HG03066 (cell line): ENCODE results near the gene PARD3B.

Source experiments
- ATAC-seq: cut with Tn5 transposase; IDR thresholded peaks from one replicate; pipeline ENCODE4 v1.9.1; 2021; ENCODE audit warnings: low read depth; ENCODE audit not compliant: unreplicated experiment

Gene PARD3B

DNA sequence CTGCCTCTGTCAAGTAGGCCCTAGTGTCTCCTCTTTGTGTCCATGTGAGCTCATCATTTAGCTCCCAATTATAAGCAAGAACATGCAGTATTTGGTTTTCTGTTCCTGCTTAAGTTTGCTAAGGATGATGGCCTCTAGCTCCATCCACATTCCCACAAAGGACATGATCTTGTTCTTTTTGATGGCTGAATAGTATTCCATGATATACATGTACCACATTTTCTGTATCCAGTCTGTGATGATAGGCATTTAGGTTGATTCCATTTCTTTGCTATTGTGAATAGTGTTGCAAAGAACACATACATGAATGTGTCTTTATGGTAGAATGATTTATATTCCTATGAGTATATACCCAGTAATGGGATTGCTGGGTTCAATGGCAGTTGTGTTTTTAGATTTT is 263.2 kb downstream of the PARD3B start:
- no peak for ATAC-seq

DNA sequence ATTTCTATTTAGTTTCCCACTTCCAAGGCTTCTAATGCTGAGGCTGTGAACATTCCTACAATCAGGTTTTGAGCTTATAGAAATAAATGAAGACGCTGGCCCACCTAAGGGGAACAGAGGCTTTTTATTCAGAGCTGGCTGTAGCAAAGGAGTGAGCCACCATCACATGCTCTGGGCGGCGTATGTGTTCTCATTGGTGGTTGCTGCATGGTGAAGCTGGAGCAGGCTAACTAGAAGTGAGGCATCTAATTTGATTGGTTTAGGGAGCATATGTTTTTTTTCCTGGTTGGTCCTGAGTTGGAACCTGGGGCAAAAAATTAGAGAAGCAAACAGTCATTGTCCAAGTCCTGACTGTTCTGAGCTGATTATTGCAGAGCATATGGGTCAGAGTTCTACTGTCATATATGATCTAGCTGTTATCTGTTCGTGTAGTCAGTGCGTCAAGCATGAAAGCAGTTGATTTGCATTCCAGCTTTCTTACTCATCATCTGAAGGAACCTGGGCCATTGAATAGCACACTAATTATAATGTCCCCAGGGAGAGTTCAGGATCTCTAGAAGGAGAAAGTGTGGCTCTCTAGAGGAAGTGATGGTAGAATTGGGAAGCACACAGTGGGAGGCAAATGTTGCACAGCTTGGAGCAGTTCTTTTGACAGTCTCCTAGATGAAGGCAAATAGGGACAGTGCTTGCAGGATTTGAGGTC is 279.6 kb downstream of the PARD3B start:
- ATAC-seq = no peak

DNA sequence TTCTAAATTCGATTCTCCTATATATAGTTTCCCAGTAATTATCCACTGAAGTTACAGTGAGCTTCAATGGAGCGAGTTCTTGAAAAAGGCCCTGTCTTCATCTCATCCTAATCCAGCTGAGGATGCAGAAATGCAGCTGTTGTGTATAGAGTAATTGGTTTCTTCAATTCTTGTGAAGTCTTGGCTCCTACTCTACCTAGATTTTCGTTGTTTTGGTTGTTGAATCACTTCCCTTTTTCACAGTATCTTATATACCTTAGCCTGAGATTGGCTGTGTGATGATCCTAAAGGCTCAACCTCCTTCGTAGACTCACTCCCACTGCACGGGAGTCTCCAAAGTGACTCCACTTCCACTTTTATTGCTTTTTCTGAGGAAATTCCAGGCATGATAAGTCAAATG is 280.4 kb downstream of the PARD3B start:
- ATAC-seq = no peak

DNA sequence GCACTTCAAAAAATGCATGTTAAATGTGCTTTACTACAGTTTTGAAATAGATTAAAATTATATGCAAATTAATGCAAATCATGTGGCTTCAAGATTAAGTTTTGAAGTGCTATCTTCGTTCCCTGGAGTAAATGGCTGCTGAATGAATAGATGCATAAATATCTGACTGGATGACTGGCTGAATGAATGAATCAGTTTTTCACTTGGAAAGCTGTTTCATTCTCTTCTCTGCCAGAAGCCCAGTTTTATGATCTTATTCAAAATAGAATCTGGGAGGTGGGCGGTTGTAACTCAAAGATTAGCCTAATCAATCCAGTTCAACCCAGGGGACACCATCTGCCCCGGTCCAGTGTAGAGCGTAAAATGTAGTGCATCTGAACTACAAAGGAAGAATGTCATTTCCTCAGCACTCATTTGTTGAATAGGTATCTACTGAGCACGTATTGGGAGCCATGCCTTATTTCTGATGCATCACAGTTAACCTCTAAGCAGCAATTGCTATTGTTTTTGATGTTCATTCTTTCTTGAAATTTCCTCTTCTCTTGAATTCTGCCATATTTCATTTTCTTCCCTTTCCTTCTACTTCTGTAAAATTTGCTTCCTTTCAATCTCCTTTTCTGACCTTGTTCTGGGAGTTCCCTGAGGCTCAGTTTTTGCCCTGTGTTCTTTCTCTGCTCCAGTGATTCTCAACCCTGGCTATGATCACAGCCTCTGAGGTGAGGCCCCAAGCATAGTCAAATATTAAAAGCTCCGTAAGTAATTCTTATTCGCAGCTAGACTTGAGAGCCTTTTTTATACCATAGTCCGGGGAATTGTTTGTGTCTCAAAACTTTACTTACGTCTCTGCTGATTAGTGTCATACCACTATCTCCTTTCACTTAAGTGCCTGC is 282.7 kb downstream of the PARD3B start:
- no peak for ATAC-seq

DNA sequence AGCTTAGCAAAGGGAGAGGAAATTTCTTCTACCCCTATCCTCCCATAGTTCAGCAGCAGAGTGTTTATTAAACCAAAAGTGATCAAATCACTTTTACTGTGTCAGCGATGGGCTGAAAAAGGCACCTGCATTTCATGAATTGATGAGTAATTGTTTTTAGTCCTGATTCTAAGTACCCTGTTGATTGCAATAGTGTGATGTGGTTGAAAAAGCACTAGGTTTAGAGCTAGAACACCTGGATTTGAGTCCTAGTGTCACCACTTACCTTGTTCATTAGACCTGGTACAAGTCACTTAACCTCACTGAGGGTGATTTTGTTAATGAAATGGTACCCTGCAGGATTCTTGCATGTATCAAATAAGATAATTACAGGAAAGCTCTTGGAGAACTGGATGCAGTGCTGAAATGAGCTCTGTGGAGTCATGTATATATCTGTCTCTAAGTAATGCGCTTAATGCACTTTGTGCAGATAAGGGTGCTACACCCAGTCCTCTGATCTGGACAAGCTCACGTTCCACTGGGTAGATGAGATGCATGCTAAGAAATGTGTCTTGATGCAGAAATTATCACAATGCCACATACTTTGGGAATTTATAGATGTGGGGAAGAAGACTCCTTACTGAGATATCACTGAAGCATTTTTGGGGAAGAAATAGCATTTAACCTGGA is 289.6 kb downstream of the PARD3B start:
- ATAC-seq = no peak

DNA sequence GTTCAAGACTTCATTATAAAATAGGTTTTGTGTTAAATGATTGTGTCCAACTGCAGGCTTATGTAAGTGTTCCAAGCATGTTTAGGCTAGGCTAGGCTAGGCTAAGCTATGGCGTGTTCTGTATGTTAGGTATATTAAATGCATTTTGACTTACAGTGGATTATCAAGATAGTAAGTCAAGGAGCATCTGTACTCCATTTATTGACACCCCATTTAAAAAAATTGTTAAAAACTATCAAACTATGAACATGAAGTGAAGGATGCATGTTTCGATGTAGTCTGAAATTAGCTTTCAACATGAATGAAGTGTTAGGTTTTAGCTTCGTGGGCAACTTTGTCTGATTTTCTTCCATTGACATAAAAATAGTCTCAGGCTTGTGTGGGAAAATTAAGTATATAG is 290.5 kb downstream of the PARD3B start:
- no peak for ATAC-seq

DNA sequence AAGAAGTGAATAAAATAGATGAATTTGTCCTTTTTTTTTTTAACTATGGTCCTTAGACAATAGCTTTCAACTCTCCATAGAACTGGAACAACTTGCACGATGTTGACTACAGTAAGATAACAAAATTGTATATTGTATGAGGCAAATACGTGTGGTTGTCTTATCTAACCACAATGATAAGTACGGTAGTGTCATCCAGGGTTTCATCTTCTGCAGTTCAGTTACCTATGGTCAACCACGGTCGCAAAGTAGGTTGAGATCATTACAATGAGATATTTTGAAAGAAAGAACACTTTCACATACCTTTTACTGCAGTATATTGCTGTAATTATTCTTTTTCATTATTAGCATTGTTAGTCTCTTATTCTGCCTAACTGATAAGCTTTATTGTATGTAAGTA is 295.2 kb downstream of the PARD3B start:
- no peak for ATAC-seq

DNA sequence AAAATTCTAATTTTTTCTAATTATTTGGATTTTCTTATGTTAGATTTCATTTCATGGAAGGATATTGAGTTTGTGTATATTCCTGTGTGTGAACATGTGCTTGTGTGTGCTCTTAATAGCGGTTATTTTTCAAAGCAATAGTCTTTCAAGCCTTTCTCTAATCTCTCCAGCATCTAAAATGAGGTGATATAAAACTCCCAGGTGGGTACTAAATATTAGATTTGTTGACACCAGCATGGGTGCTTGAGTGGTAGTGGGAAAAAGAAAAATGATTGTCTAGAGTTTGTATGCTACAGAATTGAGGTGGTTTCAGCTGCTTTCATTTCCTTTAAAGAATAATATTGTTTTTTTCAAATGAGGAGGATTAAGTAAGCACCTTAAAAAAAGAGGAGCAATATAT is 296.8 kb downstream of the PARD3B start:
- ATAC-seq = no peak

DNA sequence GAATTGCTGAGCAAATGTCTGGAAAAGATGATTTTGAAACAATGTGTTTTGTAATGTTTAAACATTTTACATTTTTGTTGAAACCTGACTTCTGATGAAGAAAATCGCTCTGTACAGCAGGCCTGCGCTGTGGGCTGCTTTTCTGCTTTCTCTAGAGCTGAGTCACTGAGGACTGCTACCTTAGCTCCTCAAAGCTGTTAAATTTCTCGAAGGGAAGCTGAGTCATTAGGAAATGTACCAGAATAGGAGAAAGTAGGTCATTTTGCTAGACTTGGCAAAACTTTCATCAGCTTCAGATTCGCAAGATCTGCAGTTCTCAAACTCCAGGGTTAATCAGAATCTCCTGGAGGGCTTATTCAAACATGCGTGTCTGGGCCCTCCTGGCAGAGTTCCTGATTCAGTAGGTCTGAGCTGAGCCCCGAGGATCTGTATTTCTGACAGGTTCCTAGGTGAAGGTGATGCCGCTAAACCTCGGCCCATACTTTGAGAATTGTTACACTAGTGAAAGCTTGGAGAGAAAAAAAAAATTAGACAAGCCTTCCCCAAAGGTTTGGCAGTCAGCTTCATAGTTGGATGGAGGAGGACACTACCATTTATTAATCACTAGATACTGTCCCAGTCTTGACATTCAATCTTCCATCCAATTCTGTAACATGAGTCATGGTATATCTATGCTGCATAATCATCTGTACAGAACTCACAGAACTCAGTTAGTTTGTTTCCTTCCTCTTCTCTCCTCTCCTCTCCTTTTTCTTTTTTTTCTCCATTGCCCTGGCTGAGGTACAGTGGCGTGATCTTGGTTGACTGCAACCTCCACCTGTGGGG is 297.6 kb downstream of the PARD3B start:
- no peak for ATAC-seq

DNA sequence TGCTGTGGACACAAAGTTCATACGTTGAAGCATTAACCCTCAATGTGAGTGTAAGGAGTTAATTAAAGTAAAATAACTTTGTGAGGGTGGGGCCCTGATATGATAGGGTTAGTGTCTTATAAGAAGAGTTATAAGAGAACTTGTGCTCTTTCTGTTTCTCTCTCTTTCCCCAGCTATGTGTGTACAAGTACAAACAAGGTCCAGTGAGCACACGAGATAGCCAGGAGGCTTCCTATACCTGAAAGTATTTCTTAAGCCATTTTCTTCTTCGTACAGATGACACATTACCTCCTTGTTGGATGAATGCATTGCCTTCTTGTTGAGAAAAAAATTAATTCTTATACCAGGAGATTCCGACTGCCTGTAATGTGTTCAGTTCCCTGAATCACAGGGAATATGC is 301.2 kb downstream of the PARD3B start:
- no peak for ATAC-seq

DNA sequence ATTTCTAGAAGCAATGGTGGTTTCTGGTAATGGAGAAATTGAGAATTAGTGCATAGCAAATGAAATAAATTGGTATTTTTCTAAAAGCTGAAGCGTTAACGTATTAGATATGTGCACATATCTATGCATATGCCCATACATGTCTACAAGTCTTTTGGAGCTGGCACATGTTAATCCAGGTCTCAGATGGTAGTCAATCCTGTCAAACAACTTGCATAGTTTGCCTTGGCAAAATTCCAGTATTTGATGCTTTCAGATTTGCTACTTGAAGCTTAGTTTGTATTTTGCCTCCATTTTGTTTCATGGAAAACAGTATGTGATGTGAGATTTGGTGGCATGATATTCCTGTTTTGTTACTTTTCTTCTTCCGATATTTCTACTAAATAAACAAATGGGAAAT is 304.6 kb downstream of the PARD3B start:
- ATAC-seq = no peak

DNA sequence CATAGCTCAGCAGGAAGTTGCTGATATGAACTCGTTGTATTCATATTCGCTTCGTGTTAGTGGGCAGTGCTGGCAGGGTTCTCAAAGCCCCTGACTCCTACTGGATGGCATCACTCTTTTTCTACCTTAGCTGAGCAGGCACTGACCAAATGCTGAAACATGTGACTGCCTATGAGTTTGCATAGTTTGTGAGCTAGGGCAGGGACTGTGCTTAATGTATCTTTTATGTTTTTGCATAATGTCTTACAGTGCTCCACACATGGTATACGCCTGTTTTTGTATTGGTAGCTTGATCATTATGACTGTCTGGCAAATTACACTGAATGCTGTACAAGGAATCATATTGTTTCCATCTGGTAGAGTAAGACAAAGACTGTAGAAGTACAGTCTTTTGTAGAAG is 305.3 kb downstream of the PARD3B start:
- ATAC-seq = no peak

DNA sequence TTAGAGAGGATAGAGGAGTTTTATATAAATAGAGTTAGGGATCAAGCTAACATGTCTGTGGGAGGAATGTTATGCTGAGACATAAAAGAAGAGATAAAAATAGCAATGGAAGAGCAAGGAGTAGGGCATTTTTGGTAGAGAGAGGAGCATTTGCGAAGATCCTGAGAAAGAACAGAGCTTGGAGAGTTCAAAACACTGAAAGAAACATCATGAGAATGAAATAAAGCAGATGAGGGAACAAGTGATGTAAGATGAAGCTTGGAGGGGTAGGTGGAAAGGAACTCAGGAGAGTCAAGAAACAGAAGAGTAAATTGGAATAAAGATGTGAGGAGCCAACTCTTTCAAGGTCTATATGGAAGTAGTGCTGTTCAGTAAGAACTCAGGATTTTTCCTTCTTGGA is 308.6 kb downstream of the PARD3B start:
- no peak for ATAC-seq

DNA sequence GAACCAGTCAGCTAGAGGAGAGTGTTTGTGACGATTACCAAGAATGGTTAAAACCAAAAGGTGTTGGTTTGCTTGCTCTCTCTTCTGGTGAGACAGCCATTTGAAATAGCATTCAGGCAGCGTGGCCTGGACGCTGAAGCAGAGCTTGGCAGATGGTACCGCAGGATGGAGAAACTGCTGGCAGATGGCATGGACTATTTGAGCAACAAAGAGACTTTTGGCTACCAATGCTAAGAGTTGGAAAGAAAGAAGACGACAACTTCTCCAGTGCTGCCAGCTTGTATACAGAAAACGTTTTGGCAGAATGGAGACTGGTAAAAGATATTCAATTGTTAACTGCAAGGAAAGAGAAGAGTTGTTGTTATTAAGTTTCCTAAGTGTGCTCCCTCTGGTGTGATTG is 315.0 kb downstream of the PARD3B start:
- ATAC-seq = no peak

DNA sequence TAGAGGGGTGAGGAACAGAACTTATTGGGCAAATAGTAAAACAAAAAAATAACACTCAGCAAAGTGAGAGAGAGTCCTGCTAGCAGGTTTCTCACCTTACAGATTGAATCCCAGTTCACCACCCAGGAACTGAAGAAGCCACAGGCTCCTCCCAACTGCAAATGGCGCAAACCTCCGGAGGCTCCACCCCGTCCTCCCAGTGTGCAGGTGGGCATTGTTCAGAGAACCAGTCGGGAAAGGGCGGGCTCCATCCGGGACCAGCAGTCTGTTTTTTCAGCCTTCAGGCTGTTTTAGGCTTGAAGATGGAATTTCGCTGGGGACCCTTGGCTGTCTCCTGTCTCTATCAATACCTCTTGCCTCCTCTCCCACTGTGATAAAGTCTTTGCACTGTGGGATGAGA is 317.5 kb downstream of the PARD3B start:
- ATAC-seq = no peak

DNA sequence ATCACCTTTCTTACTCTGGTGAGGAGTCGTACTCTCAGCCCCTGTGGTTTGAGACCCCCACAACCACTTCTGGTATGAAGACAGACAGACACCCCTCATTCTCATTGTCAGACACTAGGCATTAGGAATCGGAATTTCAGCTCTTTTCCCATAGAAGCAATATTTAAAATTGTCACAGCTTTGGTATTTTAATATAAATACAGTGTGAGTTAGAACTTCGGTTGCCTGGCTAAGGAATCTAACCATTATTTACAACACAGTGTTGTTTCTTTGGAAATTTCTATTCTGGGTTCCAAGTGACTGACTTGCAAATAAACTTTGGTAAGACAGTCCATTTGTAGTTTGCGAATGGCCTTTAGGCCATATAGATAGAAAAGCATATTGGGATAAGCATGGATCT is 318.1 kb downstream of the PARD3B start:
- no peak for ATAC-seq

DNA sequence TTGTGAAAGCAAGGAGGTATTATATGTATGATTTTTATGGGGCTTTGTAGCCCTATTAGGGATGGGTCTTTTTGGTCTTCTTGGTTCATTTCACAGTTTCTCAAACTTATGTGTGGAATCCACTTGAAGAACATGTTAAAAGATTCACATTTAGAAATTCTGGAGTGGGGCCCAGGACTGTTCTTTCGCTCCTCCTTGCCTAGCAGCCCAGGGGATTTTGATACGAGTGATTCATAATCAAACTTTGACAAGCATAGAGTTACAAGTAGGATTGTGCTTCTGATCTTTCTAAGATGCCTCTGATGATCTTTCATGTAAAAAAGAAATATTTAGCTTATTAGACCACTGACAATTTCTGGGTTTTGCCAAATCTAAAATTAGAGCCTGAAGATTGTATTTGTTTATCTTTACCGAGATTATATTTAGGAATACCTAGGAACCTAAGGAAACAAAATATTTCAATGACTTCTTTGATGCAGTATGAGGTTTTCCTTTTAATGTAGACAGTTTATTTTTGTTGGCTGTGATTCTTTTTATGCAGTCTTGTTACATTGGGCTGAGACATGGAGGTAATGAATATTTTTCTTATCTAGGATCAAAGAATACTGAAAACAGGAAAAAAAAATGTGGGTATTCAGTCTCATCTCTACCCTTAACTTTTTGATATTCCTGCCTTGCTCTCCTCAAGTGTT is 324.0 kb downstream of the PARD3B start:
- ATAC-seq = no peak

DNA sequence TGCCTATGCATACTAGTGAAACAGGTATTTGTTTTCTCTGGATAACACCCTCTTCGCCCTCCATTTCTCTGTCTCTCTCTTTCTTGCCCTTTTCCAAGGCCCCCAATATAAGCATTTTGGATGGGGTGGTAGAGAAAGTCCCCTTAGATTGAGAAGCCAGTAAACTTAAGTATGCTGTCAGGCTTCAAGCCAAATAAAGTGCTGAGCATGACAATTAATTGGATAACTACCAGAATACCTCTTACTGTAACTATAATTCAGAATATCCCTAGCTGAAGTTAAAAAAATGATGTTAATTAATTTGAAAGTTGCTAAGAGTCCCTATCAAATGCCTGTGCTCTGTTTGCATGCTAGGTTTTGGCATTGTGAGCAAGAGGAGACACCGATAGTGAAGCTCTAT is 324.8 kb downstream of the PARD3B start:
- ATAC-seq = no peak

DNA sequence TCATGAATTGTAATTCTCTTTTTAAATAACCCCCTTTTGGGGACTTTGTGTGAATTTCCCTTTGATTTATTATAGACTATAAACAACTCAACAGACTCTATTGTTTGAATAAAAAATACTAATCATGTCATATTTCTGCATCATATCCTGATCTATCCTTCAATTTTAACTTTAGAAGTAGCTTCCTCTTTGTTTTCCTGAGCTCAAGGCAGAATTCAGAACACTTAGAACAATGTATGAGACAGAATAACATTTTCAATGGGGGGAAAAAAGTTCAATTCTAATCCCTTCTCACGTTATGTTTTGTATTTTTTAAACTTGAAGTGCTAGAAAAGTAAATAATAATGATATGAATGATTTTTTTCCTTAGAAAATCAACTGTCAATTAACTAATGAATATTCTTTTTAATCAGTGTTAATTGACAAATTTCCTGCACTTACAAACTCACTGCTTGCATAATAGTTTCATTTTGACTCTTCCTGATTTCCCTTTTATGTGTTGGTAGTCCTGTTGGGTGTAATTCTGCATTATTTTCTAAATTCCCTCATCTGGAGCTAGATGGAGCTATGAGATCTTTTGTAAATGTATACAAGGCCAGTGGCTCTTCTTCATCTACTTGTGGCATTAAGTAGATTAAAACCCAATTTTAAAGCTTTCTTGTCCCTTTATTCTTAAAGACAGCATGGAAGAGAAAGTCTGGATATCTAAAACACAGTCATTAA is 326.1 kb downstream of the PARD3B start:
- ATAC-seq = no peak

DNA sequence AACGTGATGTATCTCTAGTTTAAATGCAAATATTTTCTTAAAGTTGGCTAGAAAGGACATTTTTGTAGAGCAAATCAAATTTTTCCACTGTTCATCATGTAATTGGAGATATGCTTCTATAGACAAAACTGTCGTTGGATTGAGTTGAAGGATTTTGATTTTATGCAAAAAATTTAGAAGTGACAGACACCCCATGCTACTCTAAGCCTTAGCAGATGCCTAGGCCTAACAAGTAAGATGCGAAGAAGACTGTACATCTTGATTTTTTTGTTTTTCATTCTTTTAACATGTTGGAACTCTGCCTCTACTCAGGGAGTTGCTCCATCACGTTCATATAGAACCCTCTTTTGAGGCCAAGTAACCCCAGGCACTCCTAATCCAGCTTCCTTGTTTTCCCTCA is 331.0 kb downstream of the PARD3B start:
- no peak for ATAC-seq
